ENCODE data around the gene BORCS6. TPM values are rescaled to one million over a fixed set of nuclear protein-coding genes. Genes with fewer than 3 reads are reported as not detected.
A peak's percentile ranks its signal among the peaks of the same experiment; 100 is the strongest.

BORCS6 gene
- total and polyA plus RNA-seq, 2 of the 13 experiments (the other 11 are each of a cell fraction or from before 2014, with no cell fraction given): 2.0 to 5.1 TPM

DNA sequence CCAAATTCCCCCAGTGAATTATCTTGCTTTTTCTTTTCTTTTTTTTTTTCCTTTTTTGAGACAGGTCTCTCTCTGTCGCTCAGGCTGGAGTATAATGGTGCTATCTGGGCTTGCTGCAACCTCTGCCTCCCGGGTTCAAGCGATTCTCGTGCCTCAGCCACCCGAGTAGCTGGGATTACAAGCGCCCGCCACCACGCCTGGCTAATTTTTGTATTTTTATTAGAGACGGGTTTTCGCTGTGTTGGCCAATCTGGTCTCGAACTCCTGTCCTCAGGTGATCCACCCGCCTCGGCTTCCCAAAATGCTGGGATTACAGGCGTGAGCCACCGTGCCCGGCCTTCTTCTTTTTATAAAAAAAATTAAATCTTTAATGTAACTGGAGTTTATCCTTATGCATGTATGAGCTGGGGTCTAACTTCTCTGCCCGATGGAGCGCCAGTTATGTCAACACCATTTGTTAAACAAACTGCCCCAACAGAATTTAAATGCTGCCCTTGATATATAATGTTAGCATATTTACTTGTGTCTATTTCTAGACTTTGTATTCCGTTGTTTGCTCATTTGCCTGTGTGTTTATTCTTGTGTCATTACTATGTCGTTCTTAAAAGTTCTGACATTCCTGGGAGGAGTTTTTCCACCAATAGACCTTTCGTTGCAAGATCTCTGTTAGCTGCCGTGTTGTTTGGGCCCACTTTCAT, 20.9 kb upstream of the BORCS6 start (continued):
- no peak for TF ChIP-seq ZBTB2 (CRISPR knock-in tag; IDR thresholded peaks at IDR 0.05; ENCODE audit: low read depth)
- TF ChIP-seq ZNF326 (CRISPR knock-in tag; IDR thresholded peaks at IDR 0.05; ENCODE audit: borderline replicate concordance): no peak
- TF ChIP-seq ADNP (CRISPR knock-in tag; IDR thresholded peaks at IDR 0.05): no peak
- TF ChIP-seq HES4 (CRISPR knock-in tag; IDR thresholded peaks at IDR 0.05; ENCODE audit: borderline replicate concordance): no peak
- TF ChIP-seq ZBTB1 (CRISPR knock-in tag; IDR thresholded peaks at IDR 0.05; ENCODE audit: borderline replicate concordance): no peak
- no peak for TF ChIP-seq SP2 (CRISPR knock-in tag; IDR thresholded peaks at IDR 0.05)
- TF ChIP-seq REPIN1 (CRISPR knock-in tag; IDR thresholded peaks at IDR 0.05; ENCODE audit: borderline replicate concordance, low read depth): no peak
- TF ChIP-seq, protein P1, sequence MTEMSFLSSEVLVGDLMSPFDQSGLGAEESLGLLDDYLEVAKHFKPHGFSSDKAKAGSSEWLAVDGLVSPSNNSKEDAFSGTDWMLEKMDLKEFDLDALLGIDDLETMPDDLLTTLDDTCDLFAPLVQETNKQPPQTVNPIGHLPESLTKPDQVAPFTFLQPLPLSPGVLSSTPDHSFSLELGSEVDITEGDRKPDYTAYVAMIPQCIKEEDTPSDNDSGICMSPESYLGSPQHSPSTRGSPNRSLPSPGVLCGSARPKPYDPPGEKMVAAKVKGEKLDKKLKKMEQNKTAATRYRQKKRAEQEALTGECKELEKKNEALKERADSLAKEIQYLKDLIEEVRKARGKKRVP (CRISPR knock-in tag; IDR thresholded peaks at IDR 0.05): no peak
- TF ChIP-seq, protein P2, sequence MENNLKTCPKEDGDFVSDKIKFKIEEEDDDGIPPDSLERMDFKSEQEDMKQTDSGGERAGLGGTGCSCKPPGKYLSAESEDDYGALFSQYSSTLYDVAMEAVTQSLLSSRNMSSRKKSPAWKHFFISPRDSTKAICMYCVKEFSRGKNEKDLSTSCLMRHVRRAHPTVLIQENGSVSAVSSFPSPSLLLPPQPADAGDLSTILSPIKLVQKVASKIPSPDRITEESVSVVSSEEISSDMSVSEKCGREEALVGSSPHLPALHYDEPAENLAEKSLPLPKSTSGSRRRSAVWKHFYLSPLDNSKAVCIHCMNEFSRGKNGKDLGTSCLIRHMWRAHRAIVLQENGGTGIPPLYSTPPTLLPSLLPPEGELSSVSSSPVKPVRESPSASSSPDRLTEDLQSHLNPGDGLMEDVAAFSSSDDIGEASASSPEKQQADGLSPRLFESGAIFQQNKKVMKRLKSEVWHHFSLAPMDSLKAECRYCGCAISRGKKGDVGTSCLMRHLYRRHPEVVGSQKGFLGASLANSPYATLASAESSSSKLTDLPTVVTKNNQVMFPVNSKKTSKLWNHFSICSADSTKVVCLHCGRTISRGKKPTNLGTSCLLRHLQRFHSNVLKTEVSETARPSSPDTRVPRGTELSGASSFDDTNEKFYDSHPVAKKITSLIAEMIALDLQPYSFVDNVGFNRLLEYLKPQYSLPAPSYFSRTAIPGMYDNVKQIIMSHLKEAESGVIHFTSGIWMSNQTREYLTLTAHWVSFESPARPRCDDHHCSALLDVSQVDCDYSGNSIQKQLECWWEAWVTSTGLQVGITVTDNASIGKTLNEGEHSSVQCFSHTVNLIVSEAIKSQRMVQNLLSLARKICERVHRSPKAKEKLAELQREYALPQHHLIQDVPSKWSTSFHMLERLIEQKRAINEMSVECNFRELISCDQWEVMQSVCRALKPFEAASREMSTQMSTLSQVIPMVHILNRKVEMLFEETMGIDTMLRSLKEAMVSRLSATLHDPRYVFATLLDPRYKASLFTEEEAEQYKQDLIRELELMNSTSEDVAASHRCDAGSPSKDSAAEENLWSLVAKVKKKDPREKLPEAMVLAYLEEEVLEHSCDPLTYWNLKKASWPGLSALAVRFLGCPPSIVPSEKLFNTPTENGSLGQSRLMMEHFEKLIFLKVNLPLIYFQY (CRISPR knock-in tag; IDR thresholded peaks at IDR 0.05; ENCODE audit: borderline replicate concordance): no peak
- TF ChIP-seq GATAD1 (CRISPR knock-in tag; IDR thresholded peaks at IDR 0.05): no peak
- no peak for TF ChIP-seq ZKSCAN8 (CRISPR knock-in tag; IDR thresholded peaks at IDR 0.05; ENCODE audit: borderline replicate concordance)
- no peak for TF ChIP-seq ZNF468 (CRISPR knock-in tag; IDR thresholded peaks at IDR 0.05)
- peak; percentile 67 for TF ChIP-seq HNF4A (CRISPR knock-in tag; IDR thresholded peaks at IDR 0.05)
- no peak for TF ChIP-seq HCFC1 (IDR thresholded peaks at IDR 0.05; ENCODE audit: low read depth, low read length)
- no peak for TF ChIP-seq ZFAT (CRISPR knock-in tag; conservative IDR thresholded peaks at IDR 0.05)
- TF ChIP-seq, protein P3, sequence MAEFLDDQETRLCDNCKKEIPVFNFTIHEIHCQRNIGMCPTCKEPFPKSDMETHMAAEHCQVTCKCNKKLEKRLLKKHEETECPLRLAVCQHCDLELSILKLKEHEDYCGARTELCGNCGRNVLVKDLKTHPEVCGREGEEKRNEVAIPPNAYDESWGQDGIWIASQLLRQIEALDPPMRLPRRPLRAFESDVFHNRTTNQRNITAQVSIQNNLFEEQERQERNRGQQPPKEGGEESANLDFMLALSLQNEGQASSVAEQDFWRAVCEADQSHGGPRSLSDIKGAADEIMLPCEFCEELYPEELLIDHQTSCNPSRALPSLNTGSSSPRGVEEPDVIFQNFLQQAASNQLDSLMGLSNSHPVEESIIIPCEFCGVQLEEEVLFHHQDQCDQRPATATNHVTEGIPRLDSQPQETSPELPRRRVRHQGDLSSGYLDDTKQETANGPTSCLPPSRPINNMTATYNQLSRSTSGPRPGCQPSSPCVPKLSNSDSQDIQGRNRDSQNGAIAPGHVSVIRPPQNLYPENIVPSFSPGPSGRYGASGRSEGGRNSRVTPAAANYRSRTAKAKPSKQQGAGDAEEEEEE (CRISPR knock-in tag; IDR thresholded peaks at IDR 0.05; ENCODE audit: borderline replicate concordance): no peak
- TF ChIP-seq ZNF34 (CRISPR knock-in tag; IDR thresholded peaks at IDR 0.05; ENCODE audit: borderline replicate concordance): no peak
- TF ChIP-seq ZMYM3 (CRISPR knock-in tag; IDR thresholded peaks at IDR 0.05): no peak
- TF ChIP-seq NFE2 (CRISPR knock-in tag; IDR thresholded peaks at IDR 0.05): no peak
- TF ChIP-seq ZNF780A (CRISPR knock-in tag; IDR thresholded peaks at IDR 0.05): no peak
- TF ChIP-seq CSRNP2 (CRISPR knock-in tag; conservative IDR thresholded peaks at IDR 0.05; ENCODE audit: low read depth): no peak

All from HepG2 (cell line).